ENCODE results near the gene PIK3R3.

- TF ChIP-seq, protein P1, sequence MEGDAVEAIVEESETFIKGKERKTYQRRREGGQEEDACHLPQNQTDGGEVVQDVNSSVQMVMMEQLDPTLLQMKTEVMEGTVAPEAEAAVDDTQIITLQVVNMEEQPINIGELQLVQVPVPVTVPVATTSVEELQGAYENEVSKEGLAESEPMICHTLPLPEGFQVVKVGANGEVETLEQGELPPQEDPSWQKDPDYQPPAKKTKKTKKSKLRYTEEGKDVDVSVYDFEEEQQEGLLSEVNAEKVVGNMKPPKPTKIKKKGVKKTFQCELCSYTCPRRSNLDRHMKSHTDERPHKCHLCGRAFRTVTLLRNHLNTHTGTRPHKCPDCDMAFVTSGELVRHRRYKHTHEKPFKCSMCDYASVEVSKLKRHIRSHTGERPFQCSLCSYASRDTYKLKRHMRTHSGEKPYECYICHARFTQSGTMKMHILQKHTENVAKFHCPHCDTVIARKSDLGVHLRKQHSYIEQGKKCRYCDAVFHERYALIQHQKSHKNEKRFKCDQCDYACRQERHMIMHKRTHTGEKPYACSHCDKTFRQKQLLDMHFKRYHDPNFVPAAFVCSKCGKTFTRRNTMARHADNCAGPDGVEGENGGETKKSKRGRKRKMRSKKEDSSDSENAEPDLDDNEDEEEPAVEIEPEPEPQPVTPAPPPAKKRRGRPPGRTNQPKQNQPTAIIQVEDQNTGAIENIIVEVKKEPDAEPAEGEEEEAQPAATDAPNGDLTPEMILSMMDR (conservative IDR thresholded peaks at IDR 0.05; ENCODE audit: low read depth, low read length), result no peak
- no peak for TF ChIP-seq EZH2 (IDR thresholded peaks at IDR 0.05; ENCODE audit: borderline replicate concordance, low read depth, low read length, poor library complexity, severe bottlenecking)
Measured at GRCh38 chr1:46065405-46065804, 67.0 kb downstream of the PIK3R3 start.
